GM12801 (cell line): ENCODE data around the gene ACSS3.

Experiments
- CTCF ChIP-seq: IDR thresholded peaks from one replicate; pipeline ENCODE4 v1.5.1; 2011; ENCODE audit warnings: control low read depth; ENCODE audit not compliant: insufficient read length; ENCODE audit errors: extremely low read depth

The ACSS3 gene

GRCh38 chr12:81203671-81204204, 125.9 kb downstream of the ACSS3 start:
- TF ChIP-seq CTCF = no peak

GRCh38 chr12:81205416-81205815, 127.5 kb downstream of the ACSS3 start:
- no peak for TF ChIP-seq CTCF

GRCh38 chr12:81206429-81206828, 128.6 kb downstream of the ACSS3 start:
- TF ChIP-seq CTCF = no peak

GRCh38 chr12:81207173-81207572, 129.3 kb downstream of the ACSS3 start:
- TF ChIP-seq CTCF = no peak

- no peak for TF ChIP-seq CTCF
These were observed 129.8 kb downstream of the ACSS3 start for GRCh38 chr12:81207664-81208063.

- TF ChIP-seq CTCF = no peak
These were observed 130.5 kb downstream of the ACSS3 start for GRCh38 chr12:81208187-81208911.

- TF ChIP-seq CTCF = no peak
These were observed 131.1 kb downstream of the ACSS3 start for GRCh38 chr12:81209012-81209411.
